Breast epithelium (tissue), 4 donors: ENCODE measurements around the gene HTT. TPM values are rescaled to one million over a fixed set of nuclear protein-coding genes. Genes with fewer than 3 reads are reported as not detected.

Experiments used
- DNase-seq, 2 donors: peaks; one replicate each; pipeline ENCODE4 v3.0.0-alpha.2; 2019; ENCODE audit warnings: low spot score in 2 of 2
- H3K27ac ChIP-seq, 2 donors: fragments of 200-600 bp; sonication (generic) in 1 of 2; one replicate each; pipeline ENCODE4 v1.5.1; 2016 to 2019; ENCODE audit warnings: mild to moderate bottlenecking in 1 of 2
- H3K27me3 ChIP-seq, 2 donors: fragments of 200-600 bp; sonication (generic) in 1 of 2; one replicate each; pipeline versions ENCODE4 v1.5.1 to v1.6.0; 2017 to 2019; ENCODE audit warnings: control low read depth in 1 of 2, mild to moderate bottlenecking in 1 of 2
- H3K36me3 ChIP-seq: fragments of 200-600 bp; one replicate; pipeline ENCODE4 v1.5.1; 2019
- H3K4me1 ChIP-seq, 2 donors: fragments of 200-600 bp; sonication (generic); one replicate each; pipeline ENCODE4 v1.5.1; 2016 to 2019; ENCODE audit warnings: control low read depth in 1 of 2
- H3K4me3 ChIP-seq, 3 donors: fragments of 200-600 bp; sonication (generic); 1 replicate in 2 of 3; 2 replicates in 1 of 3; pipeline ENCODE4 v1.5.1; 2016 to 2019; ENCODE audit warnings: mild to moderate bottlenecking in 3 of 3, moderate library complexity in 2 of 3
- H3K9me3 ChIP-seq, 2 donors: fragments of 200-600 bp; sonication (generic) in 1 of 2; one replicate each; pipeline ENCODE4 v1.5.1; 2016 to 2019; ENCODE audit warnings: control low read depth in 1 of 2
- POLR2A ChIP-seq: fragments of 450-650 bp; IDR thresholded peaks from one replicate; pipeline ENCODE4 v1.6.1; 2016; ENCODE audit warnings: antibody characterized with exemption, mild to moderate bottlenecking, moderate library complexity
- POLR2AphosphoS5 ChIP-seq, 3 donors: sonication (generic); formaldehyde crosslinking; IDR thresholded peaks; one replicate each; pipeline ENCODE4 v1.6.1; 2017; ENCODE audit warnings: antibody characterized with exemption in 3 of 3
- intact Hi-C: fragments of 100-400 bp; cut with DNase I; formaldehyde crosslinking; loops from one replicate; pipeline ENCODE4 v1.15.1; 2023; ENCODE audit warnings: low total_unique reads
- total RNA-seq, 3 donors: library from RNA; depleted of rRNA; stranded (reverse); fragments of >200 nt; gene quantifications; one replicate each; pipeline ENCODE4 v1.1.0, GENCODE V29; 2016
- TF ChIP-seq, protein P1 (sequence below), 3 donors: fragments of 450-650 bp; IDR thresholded peaks; one replicate each; pipeline ENCODE4 v1.5.1; 2016 to 2017; ENCODE audit warnings: antibody characterized with exemption in 3 of 3, mild to moderate bottlenecking in 3 of 3, moderate library complexity in 3 of 3

Gene HTT
- total RNA-seq, 3 donors from 2014 or later: 53.8 to 71.1 (median 55.1) TPM

DNA sequence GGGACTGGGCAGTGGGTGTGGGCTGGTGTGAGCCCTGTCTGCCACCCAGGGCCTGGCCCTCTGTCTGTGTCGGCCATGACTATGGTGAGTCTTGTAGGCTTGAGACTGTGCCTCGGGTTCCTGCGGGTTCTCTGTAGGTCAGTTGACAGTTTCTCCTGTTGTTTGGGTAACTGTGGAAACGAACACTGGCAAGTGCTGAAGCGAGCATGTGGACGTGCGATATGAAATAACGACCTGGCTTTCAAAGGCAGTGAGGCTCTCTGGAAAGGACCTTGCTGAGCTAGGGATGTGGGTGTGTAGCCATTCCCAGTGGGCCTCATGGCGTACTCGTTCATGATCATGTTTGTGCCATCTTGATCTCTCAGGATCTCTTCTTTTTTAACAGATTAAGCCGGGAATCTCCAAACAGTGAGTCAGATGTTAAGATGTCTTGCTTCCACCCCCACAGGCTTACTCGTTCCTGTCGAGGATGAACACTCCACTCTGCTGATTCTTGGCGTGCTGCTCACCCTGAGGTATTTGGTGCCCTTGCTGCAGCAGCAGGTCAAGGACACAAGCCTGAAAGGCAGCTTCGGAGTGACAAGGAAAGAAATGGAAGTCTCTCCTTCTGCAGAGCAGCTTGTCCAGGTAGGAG, 41.3 kb downstream of the HTT start:
- H3K9me3 ChIP-seq: no peaks in the 10 kb centered on the region
- H3K27me3 ChIP-seq: no peaks in the 10 kb centered on the region
- H3K4me1 ChIP-seq: no peaks in the 10 kb centered on the region
- H3K4me3 ChIP-seq: no peak overlapping the region
- intact Hi-C loops: no loop called here
- TF ChIP-seq POLR2A: no peak
- TF ChIP-seq, protein P1, sequence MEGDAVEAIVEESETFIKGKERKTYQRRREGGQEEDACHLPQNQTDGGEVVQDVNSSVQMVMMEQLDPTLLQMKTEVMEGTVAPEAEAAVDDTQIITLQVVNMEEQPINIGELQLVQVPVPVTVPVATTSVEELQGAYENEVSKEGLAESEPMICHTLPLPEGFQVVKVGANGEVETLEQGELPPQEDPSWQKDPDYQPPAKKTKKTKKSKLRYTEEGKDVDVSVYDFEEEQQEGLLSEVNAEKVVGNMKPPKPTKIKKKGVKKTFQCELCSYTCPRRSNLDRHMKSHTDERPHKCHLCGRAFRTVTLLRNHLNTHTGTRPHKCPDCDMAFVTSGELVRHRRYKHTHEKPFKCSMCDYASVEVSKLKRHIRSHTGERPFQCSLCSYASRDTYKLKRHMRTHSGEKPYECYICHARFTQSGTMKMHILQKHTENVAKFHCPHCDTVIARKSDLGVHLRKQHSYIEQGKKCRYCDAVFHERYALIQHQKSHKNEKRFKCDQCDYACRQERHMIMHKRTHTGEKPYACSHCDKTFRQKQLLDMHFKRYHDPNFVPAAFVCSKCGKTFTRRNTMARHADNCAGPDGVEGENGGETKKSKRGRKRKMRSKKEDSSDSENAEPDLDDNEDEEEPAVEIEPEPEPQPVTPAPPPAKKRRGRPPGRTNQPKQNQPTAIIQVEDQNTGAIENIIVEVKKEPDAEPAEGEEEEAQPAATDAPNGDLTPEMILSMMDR (IDR thresholded peaks at IDR 0.05): no peak
- TF ChIP-seq POLR2AphosphoS5 (IDR thresholded peaks at IDR 0.05): no peak
- DNase-seq: no peak
- peak overlapping the region; percentile 4 to 5 for H3K27ac ChIP-seq
- peaks cover 7% of the 10 kb centered on the region for H3K36me3 ChIP-seq

DNA sequence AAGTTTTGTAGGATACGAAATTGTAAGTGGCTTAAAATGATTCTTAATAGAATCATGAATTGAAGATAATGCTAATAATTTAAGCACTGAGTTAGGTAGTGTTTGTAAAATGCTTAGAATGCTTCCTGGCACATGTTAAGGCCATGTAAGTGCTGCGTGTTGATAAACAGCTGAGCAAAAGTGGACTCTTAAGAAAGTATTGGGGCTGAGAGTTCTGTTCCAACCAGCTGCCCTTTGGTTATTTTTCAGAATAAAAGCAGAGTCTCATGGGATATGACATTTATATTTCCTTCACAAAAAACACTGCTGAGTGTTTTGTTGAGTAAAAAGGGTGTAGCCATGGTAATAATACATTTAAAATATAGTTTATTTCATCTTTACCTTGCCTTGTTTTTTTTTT, 42.5 kb downstream of the HTT start:
- no peaks in the 10 kb centered on the region for H3K9me3 ChIP-seq
- intact Hi-C loops: no loop called here
- H3K36me3 ChIP-seq: peaks cover 7% of the 10 kb centered on the region
- no peak overlapping the region for H3K27ac ChIP-seq
- no peak for TF ChIP-seq POLR2AphosphoS5 (IDR thresholded peaks at IDR 0.05)
- TF ChIP-seq, protein P1 (IDR thresholded peaks at IDR 0.05): no peak
- no peak for TF ChIP-seq POLR2A
- DNase-seq: no peak
- no peaks in the 10 kb centered on the region for H3K27me3 ChIP-seq
- H3K4me1 ChIP-seq: no peaks in the 10 kb centered on the region
- H3K4me3 ChIP-seq: no peak overlapping the region

DNA sequence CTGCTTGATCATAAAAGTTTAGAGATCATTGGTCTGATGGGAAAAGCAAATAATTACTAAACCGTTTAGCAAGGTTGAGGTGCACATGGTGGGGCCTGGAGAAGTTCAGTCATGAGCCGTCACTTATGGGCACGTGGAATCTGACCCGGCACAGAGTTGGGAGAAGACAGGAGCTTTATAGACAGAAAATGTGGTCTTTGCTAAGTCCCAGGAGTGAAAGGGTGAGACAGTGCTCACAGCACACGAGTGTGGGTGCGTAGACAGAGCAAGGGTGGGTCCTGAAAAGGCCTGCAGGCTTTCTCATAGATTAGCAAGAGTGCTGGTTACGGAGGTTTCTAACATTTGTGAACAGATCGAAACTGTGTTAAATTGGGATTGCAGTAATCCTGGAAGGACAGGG, 43.8 kb downstream of the HTT start:
- H3K4me1 ChIP-seq: no peaks in the 10 kb centered on the region

GRCh38 chr4:3119464-3119863, 45.0 kb downstream of the HTT start:
- DNase-seq: no peak
- Histone ChIP-seq H3K36me3 (peaks cover 7% of the 10 kb centered on the region), H3K4me1 (no peaks in the 10 kb centered on the region), H3K9me3 (no peaks in the 10 kb centered on the region), H3K4me3 (no peak overlapping the region), H3K27ac (no peak overlapping the region), H3K27me3 (no peaks in the 10 kb centered on the region)
- intact Hi-C loops: no loop called here
- TF ChIP-seq POLR2A: no peak
- TF ChIP-seq, protein P1 (IDR thresholded peaks at IDR 0.05): no peak
- no peak for TF ChIP-seq POLR2AphosphoS5 (IDR thresholded peaks at IDR 0.05)

More for the DNA sequence above, 43.8 kb downstream of the HTT start:
- Histone ChIP-seq H3K27ac (no peak overlapping the region), H3K4me3 (no peak overlapping the region), H3K9me3 (no peaks in the 10 kb centered on the region), H3K36me3 (peaks cover 7% of the 10 kb centered on the region), H3K27me3 (no peaks in the 10 kb centered on the region)
- no peak for DNase-seq
- TF ChIP-seq POLR2AphosphoS5 (IDR thresholded peaks at IDR 0.05): no peak
- no peak for TF ChIP-seq POLR2A
- TF ChIP-seq, protein P1 (IDR thresholded peaks at IDR 0.05): no peak
- intact Hi-C loops: no loop called here

DNA sequence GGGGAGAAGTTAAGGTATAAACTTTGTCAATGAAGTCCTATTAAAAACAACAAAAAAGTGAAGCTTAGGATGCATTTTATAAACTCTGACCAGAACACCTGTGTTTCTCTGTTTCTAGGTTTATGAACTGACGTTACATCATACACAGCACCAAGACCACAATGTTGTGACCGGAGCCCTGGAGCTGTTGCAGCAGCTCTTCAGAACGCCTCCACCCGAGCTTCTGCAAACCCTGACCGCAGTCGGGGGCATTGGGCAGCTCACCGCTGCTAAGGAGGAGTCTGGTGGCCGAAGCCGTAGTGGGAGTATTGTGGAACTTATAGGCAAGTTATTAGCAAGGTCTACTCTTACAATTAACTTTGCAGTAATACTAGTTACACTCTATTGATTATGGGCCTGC, 46.6 kb downstream of the HTT start:
- no peaks in the 10 kb centered on the region for H3K27me3 ChIP-seq
- no peak overlapping the region for H3K27ac ChIP-seq
- TF ChIP-seq POLR2AphosphoS5 (IDR thresholded peaks at IDR 0.05): no peak
- no peak for TF ChIP-seq POLR2A
- TF ChIP-seq, protein P1 (IDR thresholded peaks at IDR 0.05): no peak
- intact Hi-C loops: no loop called here
- H3K4me1 ChIP-seq: no peaks in the 10 kb centered on the region
- no peaks in the 10 kb centered on the region for H3K36me3 ChIP-seq
- no peaks in the 10 kb centered on the region for H3K9me3 ChIP-seq
- no peak overlapping the region for H3K4me3 ChIP-seq
- no peak for DNase-seq
